ENCODE results near the gene SCNN1G.

The SCNN1G gene

DNA sequence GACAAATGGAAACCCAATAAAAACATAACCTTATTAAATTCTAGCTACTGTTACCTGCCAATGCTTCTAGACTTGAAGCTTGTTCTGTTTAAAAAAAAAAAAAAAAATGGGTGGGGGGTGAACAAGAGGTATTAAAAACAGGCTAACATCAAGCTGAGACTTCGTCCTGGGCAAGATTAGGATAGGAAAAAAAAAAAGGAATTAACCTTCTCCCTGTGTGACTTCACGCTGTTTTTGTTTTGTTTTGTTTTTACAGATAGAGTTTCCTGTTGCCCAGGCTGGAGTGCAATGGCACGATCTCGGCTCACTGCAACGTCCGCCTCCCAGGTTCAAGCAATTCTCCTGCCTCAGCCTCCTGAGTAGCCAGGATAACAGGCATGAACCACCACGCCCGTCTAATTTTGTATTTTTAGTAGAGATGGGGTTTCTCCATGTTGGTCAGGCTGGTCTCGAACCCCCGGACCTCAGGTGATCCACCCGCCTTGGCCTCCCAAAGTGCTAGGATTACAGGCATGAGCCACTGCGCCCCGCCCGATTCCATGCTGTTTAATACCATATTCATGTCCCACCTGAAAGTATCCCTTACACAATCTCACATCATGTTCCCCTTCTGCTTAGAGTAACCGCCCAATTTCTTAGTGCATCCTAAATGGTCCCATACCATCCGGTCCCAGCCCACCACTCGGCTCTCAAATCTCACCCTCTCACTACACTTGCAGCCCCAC lies 35.5 kb upstream of the SCNN1G start:
- no peak overlapping the region for H3K4me3 ChIP-seq (ENCODE audit: control insufficient read depth, low read depth, low read length)
- no peak for DNase-seq (ENCODE audit: low read depth)
- TF ChIP-seq CTCF (IDR thresholded peaks at IDR 0.05; ENCODE audit: control insufficient read depth, insufficient read depth, low read depth, low read length, missing control alignments) = no peak

- DNase-seq (ENCODE audit: low read depth) = no peak
- H3K4me3 ChIP-seq (ENCODE audit: control insufficient read depth, low read depth, low read length) = no peak overlapping the region
- TF ChIP-seq CTCF (IDR thresholded peaks at IDR 0.05; ENCODE audit: control insufficient read depth, insufficient read depth, low read depth, low read length, missing control alignments) = no peak
These were observed 34.9 kb upstream of the SCNN1G start for GRCh38 chr16:23147666-23148065.

- TF ChIP-seq CTCF (IDR thresholded peaks at IDR 0.05; ENCODE audit: control insufficient read depth, insufficient read depth, low read depth, low read length, missing control alignments) = no peak
- no peak for DNase-seq (ENCODE audit: low read depth)
- peak overlapping the region; percentile 59 for H3K4me3 ChIP-seq (ENCODE audit: control insufficient read depth, low read depth, low read length)
These were observed 34.4 kb upstream of the SCNN1G start for GRCh38 chr16:23148166-23148512.

DNA sequence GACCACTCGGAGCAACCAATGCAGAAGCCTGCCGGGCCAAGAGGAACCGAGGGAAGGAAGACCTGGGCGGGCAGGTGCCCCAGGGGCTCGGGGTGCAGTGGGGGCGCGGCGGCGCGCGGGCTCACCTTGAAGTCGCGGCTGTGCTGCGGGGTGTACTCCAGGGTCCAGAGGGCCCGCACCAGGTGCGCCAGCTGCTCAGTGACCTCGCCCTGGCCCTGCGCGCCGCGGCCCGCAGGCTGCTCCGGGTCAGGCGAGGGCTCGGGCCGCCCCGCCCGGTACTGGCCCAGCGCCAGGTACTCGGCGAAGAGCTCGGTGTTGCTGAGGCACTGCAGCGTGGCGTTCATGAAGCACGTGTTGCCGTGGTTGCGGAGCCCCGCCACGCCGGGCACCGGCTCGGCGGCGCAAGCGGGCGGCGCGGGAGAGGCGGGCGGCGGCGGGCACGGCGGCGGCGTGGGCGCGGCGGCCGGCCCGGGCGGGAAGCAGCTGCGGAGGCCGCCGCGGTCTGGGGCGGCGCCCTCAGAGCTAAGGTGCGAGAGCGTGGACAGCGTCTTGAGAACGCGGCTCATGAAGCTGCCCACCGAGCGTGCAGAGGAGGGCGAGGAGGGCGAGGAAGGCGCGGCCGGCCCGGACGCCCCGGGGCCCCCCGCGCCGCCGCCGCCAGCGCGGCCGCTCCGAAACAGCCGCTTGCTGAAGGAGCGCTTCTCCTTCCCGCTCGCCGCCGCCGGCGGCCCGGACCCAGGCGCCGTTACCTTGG lies 33.9 kb upstream of the SCNN1G start:
- H3K4me3 ChIP-seq (ENCODE audit: control insufficient read depth, low read depth, low read length) = peak overlapping the region; percentile 59

GRCh38 chr16:23149267-23149992 lies 33.1 kb upstream of the SCNN1G start, which contains the start of gene USP31:
Gene USP31 (minus strand): TSS chr16:23149452. CDS start chr16:23149270, 182 bp downstream.
- TF ChIP-seq CTCF (IDR thresholded peaks at IDR 0.05; ENCODE audit: control insufficient read depth, insufficient read depth, low read depth, low read length, missing control alignments) = no peak
- peak within 1 kb of the TSS; percentile 59 for H3K4me3 ChIP-seq (ENCODE audit: control insufficient read depth, low read depth, low read length)
- peak; percentile 72 for DNase-seq (ENCODE audit: low read depth)

More for the DNA sequence above, 33.9 kb upstream of the SCNN1G start:
- no peak for TF ChIP-seq CTCF (IDR thresholded peaks at IDR 0.05; ENCODE audit: control insufficient read depth, insufficient read depth, low read depth, low read length, missing control alignments)
- no peak for DNase-seq (ENCODE audit: low read depth)

- no peak for TF ChIP-seq CTCF (IDR thresholded peaks at IDR 0.05; ENCODE audit: control insufficient read depth, insufficient read depth, low read depth, low read length, missing control alignments)
- peak overlapping the region; percentile 59 for H3K4me3 ChIP-seq (ENCODE audit: control insufficient read depth, low read depth, low read length)
- DNase-seq (ENCODE audit: low read depth) = no peak
These were observed 32.6 kb upstream of the SCNN1G start for GRCh38 chr16:23149993-23150364.
